ENCODE data around the gene PPIAL4G.
"Not testable (repeated sequence)": the region's sequence is repeated elsewhere in the genome, so short reads cannot be mapped to it uniquely, and the experiment has no call there.

DNA sequence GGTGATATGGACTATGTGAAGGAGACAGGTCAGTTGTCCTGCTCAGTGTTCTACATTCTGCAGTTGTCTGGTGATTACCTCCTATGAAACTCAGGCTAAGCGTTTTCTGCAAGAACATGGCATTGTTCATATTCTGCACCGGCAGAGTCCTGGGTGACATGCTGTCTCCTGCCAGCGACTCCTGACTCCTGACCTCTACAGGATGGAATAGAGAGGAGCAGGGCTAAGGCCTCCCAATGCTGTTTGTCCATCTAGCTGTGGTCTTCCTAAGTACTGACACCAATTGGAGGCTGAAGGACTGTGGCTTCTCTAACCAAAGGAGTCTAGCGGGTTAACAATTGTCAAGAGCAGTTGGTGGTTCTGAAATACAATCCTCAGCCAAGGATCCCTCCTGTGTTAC is 49.1 kb upstream of the PPIAL4G start:
- TF ChIP-seq CTCF, POLR2A (IDR thresholded peaks at IDR 0.05): not testable (repeated sequence)

All from Peyer's patch (tissue), 4 donors.